ENCODE results near the gene CNTNAP2. TPM values are rescaled to one million over a fixed set of nuclear protein-coding genes. Genes with fewer than 3 reads are reported as not detected.

The CNTNAP2 gene
- total and polyA plus RNA-seq, 2 of the 13 experiments (the other 11 are each of a cell fraction or from before 2014, with no cell fraction given), result 0.40 to 0.42 TPM

GRCh38 chr7:148241700-148242293 is 2125.2 kb downstream of the CNTNAP2 start (continued):
- no peak for TF ChIP-seq ZNF710 (CRISPR knock-in tag; IDR thresholded peaks at IDR 0.05; ENCODE audit: borderline replicate concordance)
- TF ChIP-seq LRRFIP1 (CRISPR knock-in tag; conservative IDR thresholded peaks at IDR 0.05), result no peak
- TF ChIP-seq ZNF510 (CRISPR knock-in tag; IDR thresholded peaks at IDR 0.05; ENCODE audit: low read depth), result no peak
- no peak for TF ChIP-seq POLR2AphosphoS2 (IDR thresholded peaks at IDR 0.05; ENCODE audit: low read depth, low read length)
- no peak for TF ChIP-seq HMGA1 (CRISPR knock-in tag; conservative IDR thresholded peaks at IDR 0.05)
- TF ChIP-seq REPIN1 (CRISPR knock-in tag; IDR thresholded peaks at IDR 0.05; ENCODE audit: borderline replicate concordance, low read depth), result no peak
- TF ChIP-seq ZBTB8A (CRISPR knock-in tag; IDR thresholded peaks at IDR 0.05; ENCODE audit: borderline replicate concordance, low read depth), result no peak
- no peak for TF ChIP-seq ZNF451 (CRISPR knock-in tag; IDR thresholded peaks at IDR 0.05)
- TF ChIP-seq ZNF484 (CRISPR knock-in tag; IDR thresholded peaks at IDR 0.05; ENCODE audit: borderline replicate concordance, low read depth), result no peak
- TF ChIP-seq ZSCAN25 (CRISPR knock-in tag; IDR thresholded peaks at IDR 0.05), result no peak
